Mesenchymal stem cell (in vitro differentiated cells and primary cell): ENCODE measurements around the gene CLSTN3.

Experiments
- DNase-seq: peaks from one replicate; pipeline ENCODE4 v3.0.0-alpha.2; 2013
- H2AFZ ChIP-seq: one replicate; pipeline ENCODE4 v1.6.1; 2013; ENCODE audit warnings: low read depth, mild to moderate bottlenecking, control low read depth, inconsistent platforms, low read length, moderate library complexity
- H2AK5ac ChIP-seq: 2 replicates; pipeline ENCODE4 v1.6.1; 2013; ENCODE audit warnings: low read length, moderate library complexity, mild to moderate bottlenecking, inconsistent platforms; ENCODE audit not compliant: severe bottlenecking
- H2BK120ac ChIP-seq: one replicate; pipeline ENCODE4 v1.6.1; 2013; ENCODE audit warnings: low read depth, mild to moderate bottlenecking, inconsistent platforms, low read length, moderate library complexity
- H2BK12ac ChIP-seq, 2 experiments: one replicate each; pipeline ENCODE4 v1.6.1; 2013; ENCODE audit warnings: inconsistent platforms in 2 of 2, low read length in 2 of 2, mild to moderate bottlenecking in 2 of 2, moderate library complexity in 2 of 2, control low read depth in 1 of 2
- H2BK15ac ChIP-seq: one replicate; pipeline ENCODE4 v1.6.1; 2013; ENCODE audit warnings: mild to moderate bottlenecking, low read depth, inconsistent platforms; ENCODE audit not compliant: poor library complexity, severe bottlenecking
- H2BK5ac ChIP-seq: 2 replicates; pipeline ENCODE4 v1.6.1; 2013; ENCODE audit warnings: low read depth, mild to moderate bottlenecking, low read length, control low read depth, inconsistent platforms; ENCODE audit not compliant: poor library complexity, severe bottlenecking
- H3K14ac ChIP-seq, 2 experiments: one replicate each; pipeline ENCODE4 v1.6.1; 2013; ENCODE audit warnings: inconsistent platforms in 2 of 2, low read length in 2 of 2, control low read depth in 1 of 2, mild to moderate bottlenecking in 1 of 2, moderate library complexity in 1 of 2
- H3K18ac ChIP-seq, 2 experiments: one replicate each; pipeline ENCODE4 v1.6.1; 2013; ENCODE audit warnings: inconsistent platforms in 2 of 2, low read length in 2 of 2, control low read depth in 1 of 2, low read depth in 1 of 2, mild to moderate bottlenecking in 1 of 2
- H3K23ac ChIP-seq, 2 experiments: one replicate each; pipeline ENCODE4 v1.6.1; 2013; ENCODE audit warnings: inconsistent platforms in 2 of 2, low read length in 2 of 2, mild to moderate bottlenecking in 2 of 2, moderate library complexity in 2 of 2, control low read depth in 1 of 2
- H3K27ac ChIP-seq: 2 replicates; pipeline ENCODE4 v1.5.1; 2013; ENCODE audit warnings: mild to moderate bottlenecking, moderate library complexity, low read length, control low read depth, inconsistent platforms; ENCODE audit not compliant: poor library complexity, severe bottlenecking
- H3K27me3 ChIP-seq, 2 experiments: 2 replicates each; pipeline versions ENCODE4 v1.6.1 to v1.7.0; 2013; ENCODE audit warnings: low read length in 2 of 2, mild to moderate bottlenecking in 2 of 2, moderate library complexity in 2 of 2, control low read depth in 1 of 2, inconsistent platforms in 1 of 2; ENCODE audit not compliant: control insufficient read depth in 1 of 2, insufficient read depth in 1 of 2
- H3K36me3 ChIP-seq, 2 experiments: 2 replicates each; pipeline versions ENCODE4 v1.6.1 to v1.7.0; 2013; ENCODE audit warnings: low read length in 2 of 2, control low read depth in 1 of 2, inconsistent platforms in 1 of 2, low read depth in 1 of 2, mild to moderate bottlenecking in 1 of 2; ENCODE audit not compliant: insufficient read depth in 2 of 2, control insufficient read depth in 1 of 2
- H3K4ac ChIP-seq, 2 experiments: one replicate each; pipeline ENCODE4 v1.6.1; 2013; ENCODE audit warnings: inconsistent platforms in 2 of 2, low read length in 2 of 2, mild to moderate bottlenecking in 2 of 2, moderate library complexity in 2 of 2, control low read depth in 1 of 2, low read depth in 1 of 2
- H3K4me1 ChIP-seq: 2 replicates; pipeline ENCODE4 v1.6.1; 2013; ENCODE audit warnings: low read depth, low read length, control low read depth; ENCODE audit not compliant: control insufficient read depth, insufficient read depth
- H3K4me2 ChIP-seq: 2 replicates; pipeline ENCODE4 v1.6.1; 2013; ENCODE audit warnings: low read length, mild to moderate bottlenecking, inconsistent platforms; ENCODE audit not compliant: poor library complexity, severe bottlenecking
- H3K4me3 ChIP-seq, 2 experiments: 2 replicates each; pipeline versions ENCODE4 v1.5.1 to v1.7.0; 2013; ENCODE audit warnings: low read length in 2 of 2, mild to moderate bottlenecking in 2 of 2, control low read depth in 1 of 2, low read depth in 1 of 2; ENCODE audit not compliant: insufficient read depth in 1 of 2
- H3K79me1 ChIP-seq: replicated peaks from 2 replicates; pipeline ENCODE4 v1.6.1; 2013; ENCODE audit warnings: mild to moderate bottlenecking, control low read depth, low read length, inconsistent platforms; ENCODE audit not compliant: poor library complexity, severe bottlenecking
- H3K9ac ChIP-seq: 2 replicates; pipeline ENCODE4 v1.7.0; 2013; ENCODE audit warnings: mild to moderate bottlenecking, low read length, moderate library complexity
- H3K9me3 ChIP-seq: 2 replicates; pipeline ENCODE4 v1.7.0; 2013; ENCODE audit warnings: mild to moderate bottlenecking, low read length; ENCODE audit not compliant: control insufficient read depth
- H4K8ac ChIP-seq: one replicate; pipeline ENCODE4 v1.6.1; 2013; ENCODE audit warnings: inconsistent platforms, mild to moderate bottlenecking, low read length, moderate library complexity
- H4K91ac ChIP-seq: one replicate; pipeline ENCODE4 v1.6.1; 2013; ENCODE audit warnings: mild to moderate bottlenecking, low read length, inconsistent platforms
- WGBS: methylation state at CpG from one replicate; pipeline ENCODE4 v1.1.7; 2013; ENCODE audit warnings: mixed read lengths; 5-methylcytosine and 5-hydroxymethylcytosine counted together

The CLSTN3 gene

GRCh38 chr12:7136676-7137075, 6.5 kb downstream of the CLSTN3 start:
- Histone ChIP-seq H3K9ac (no peak overlapping the region), H2BK12ac (no peak overlapping the region), H3K27ac (no peak overlapping the region), H3K79me1 (peaks cover 9% of the 10 kb centered on the region), H4K91ac (no peak overlapping the region), H2BK120ac (no peak overlapping the region), H3K18ac (no peak overlapping the region), H3K23ac (no peak overlapping the region), H3K27me3 (peaks cover 0 to 4% of the 10 kb centered on the region in 2 experiments), H3K4me1 (no peaks in the 10 kb centered on the region), H2AK5ac (no peak overlapping the region), H2BK15ac (no peak overlapping the region), H3K4me2 (no peak overlapping the region), H3K14ac (no peak overlapping the region), H3K9me3 (no peaks in the 10 kb centered on the region), H3K36me3 (peaks cover 55 to 56% of the 10 kb centered on the region in 2 experiments), H4K8ac (no peak overlapping the region), H2BK5ac (no peak overlapping the region), H2AFZ (no peak overlapping the region), H3K4ac (no peak overlapping the region), H3K4me3 (no peak overlapping the region)
- DNase-seq, result no peak
- WGBS, result 95% methylated on average over 3 of the region's 3 CpGs

- Histone ChIP-seq H2AFZ (no peak overlapping the region), H3K23ac (no peak overlapping the region), H3K27me3 (no peaks in the 10 kb centered on the region), H2BK15ac (no peak overlapping the region), H3K4me2 (no peak overlapping the region), H3K14ac (no peak overlapping the region), H3K4me3 (no peak overlapping the region), H3K79me1 (peaks cover 4% of the 10 kb centered on the region), H3K36me3 (peaks cover 62 to 64% of the 10 kb centered on the region in 2 experiments), H3K18ac (no peak overlapping the region), H2BK120ac (no peak overlapping the region), H4K8ac (no peak overlapping the region), H2BK12ac (no peak overlapping the region), H3K4me1 (no peaks in the 10 kb centered on the region), H3K27ac (no peak overlapping the region), H2BK5ac (no peak overlapping the region), H3K4ac (no peak overlapping the region), H3K9ac (no peak overlapping the region), H2AK5ac (no peak overlapping the region), H3K9me3 (no peaks in the 10 kb centered on the region), H4K91ac (no peak overlapping the region)
- WGBS, result 49% methylated on average over 4 of the region's 4 CpGs
- DNase-seq, result no peak
Observed at GRCh38 chr12:7137908-7138307, 7.7 kb downstream of the CLSTN3 start.

DNA sequence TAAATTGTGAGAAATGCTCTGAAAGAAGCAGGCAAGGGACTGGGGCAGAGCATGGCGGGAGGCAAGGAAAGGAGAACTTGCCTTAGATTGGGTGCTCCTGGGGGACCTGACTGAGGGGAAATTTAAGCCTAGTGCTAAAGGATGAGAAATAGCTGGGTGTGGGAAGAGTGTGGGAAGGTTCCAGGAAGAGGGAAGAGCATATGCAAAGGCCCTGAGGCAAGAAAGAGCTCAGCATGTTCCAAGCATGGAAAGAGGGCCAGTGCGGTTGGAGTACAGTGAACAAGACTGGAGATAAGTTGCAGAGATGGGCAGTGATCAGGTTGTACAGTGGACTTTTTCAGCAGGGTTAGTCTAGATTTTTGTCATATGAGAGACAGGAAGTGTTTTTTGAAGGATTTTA, 9.0 kb downstream of the CLSTN3 start:
- no peak overlapping the region for H2BK120ac ChIP-seq

DNA sequence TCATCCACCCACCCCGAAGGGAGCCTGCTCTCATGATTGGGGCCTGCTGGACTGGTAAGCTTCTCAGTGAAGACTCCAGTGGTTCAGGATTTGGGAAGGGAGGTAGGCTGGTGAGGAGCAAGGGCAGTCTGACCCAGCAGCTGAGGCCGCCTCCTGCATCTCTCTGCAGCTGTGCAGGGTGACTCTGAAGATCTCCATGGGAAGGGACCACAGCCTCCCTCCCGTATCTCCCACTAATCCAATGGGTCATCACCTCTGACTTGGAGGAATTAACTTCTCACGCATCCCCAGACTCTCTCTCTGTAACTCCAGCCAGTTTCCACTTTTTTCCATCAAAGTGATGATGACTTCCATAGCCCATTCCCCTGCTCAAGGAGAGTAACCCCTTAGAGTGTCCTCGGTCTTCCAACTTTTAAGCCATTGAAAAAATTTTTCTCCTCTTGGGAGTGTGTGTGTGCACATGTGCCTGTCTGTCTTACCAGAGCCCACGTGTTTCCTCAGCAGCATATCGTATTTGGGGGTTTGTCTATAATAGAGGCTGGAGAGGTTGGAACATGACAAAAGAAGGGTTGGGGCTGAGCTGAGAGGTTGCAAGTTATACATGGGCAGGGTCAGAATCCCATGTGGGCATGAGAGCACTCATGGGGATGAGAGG, 11.3 kb downstream of the CLSTN3 start:
- Histone ChIP-seq H3K23ac (no peak overlapping the region), H3K9ac (no peak overlapping the region), H2BK5ac (no peak overlapping the region), H3K4me1 (peaks cover 3% of the 10 kb centered on the region), H3K18ac (no peak overlapping the region), H4K91ac (no peak overlapping the region), H3K27me3 (no peaks in the 10 kb centered on the region), H3K79me1 (no peaks in the 10 kb centered on the region), H3K9me3 (no peaks in the 10 kb centered on the region), H4K8ac (no peak overlapping the region), H3K4me2 (no peak overlapping the region), H3K27ac (no peak overlapping the region), H2BK12ac (no peak overlapping the region), H2AK5ac (no peak overlapping the region), H2AFZ (no peak overlapping the region), H3K14ac (no peak overlapping the region), H3K4ac (no peak overlapping the region), H2BK120ac (no peak overlapping the region), H3K36me3 (peaks cover 45 to 48% of the 10 kb centered on the region in 2 experiments), H2BK15ac (no peak overlapping the region), H3K4me3 (no peak overlapping the region)
- DNase-seq, result no peak
- 87% methylated on average over 7 of the region's 7 CpGs for WGBS

More for the DNA sequence above, 9.0 kb downstream of the CLSTN3 start:
- H3K4me1 ChIP-seq, result no peaks in the 10 kb centered on the region
- no peaks in the 10 kb centered on the region for H3K9me3 ChIP-seq
- H3K4me2 ChIP-seq, result no peak overlapping the region
- H2AFZ ChIP-seq, result no peak overlapping the region
- no peak overlapping the region for H3K23ac ChIP-seq
- no peak overlapping the region for H3K4ac ChIP-seq
- H4K8ac ChIP-seq, result no peak overlapping the region
- peaks cover 61 to 62% of the 10 kb centered on the region in 2 experiments for H3K36me3 ChIP-seq
- H2BK15ac ChIP-seq, result no peak overlapping the region
- no peaks in the 10 kb centered on the region for H3K27me3 ChIP-seq
- WGBS, result 99% methylated on average over 2 of the region's 2 CpGs
- H3K4me3 ChIP-seq, result no peak overlapping the region
- no peak overlapping the region for H3K14ac ChIP-seq
- no peak for DNase-seq
- H2BK5ac ChIP-seq, result no peak overlapping the region
- H3K9ac ChIP-seq, result no peak overlapping the region
- H2BK12ac ChIP-seq, result no peak overlapping the region
- no peak overlapping the region for H3K27ac ChIP-seq
- H2AK5ac ChIP-seq, result no peak overlapping the region
- no peak overlapping the region for H3K18ac ChIP-seq
- no peak overlapping the region for H4K91ac ChIP-seq
- no peaks in the 10 kb centered on the region for H3K79me1 ChIP-seq
